Globus pallidus (tissue), 1 donor: ENCODE results near the gene FN1.
A peak's percentile ranks its signal among the peaks of the same experiment; 100 is the strongest.

Experiments used
- DNase-seq: peaks from one replicate; pipeline ENCODE4 v3.0.0-alpha.2; 2015; ENCODE audit warnings: low spot score

The FN1 gene

DNA sequence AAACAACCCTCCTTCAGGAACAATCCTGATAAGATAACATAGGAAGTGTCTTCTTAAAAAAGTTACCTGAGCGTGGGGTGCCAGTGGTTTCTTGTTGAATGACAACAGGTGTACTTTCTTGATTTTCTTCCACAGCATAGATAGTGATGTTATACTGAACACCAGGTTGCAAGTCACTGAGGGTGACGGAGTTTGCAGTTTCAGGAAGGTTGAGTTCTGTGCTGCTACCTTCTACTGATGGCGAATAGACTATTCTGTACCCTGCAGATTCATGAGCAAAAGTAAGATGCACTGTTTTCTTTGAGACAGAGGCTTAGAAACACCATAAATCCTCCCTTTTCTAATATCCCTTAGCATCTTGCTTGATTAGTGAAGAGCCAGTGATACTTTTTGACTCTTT is 28.8 kb downstream of the FN1 start:
- DNase-seq: no peak

DNA sequence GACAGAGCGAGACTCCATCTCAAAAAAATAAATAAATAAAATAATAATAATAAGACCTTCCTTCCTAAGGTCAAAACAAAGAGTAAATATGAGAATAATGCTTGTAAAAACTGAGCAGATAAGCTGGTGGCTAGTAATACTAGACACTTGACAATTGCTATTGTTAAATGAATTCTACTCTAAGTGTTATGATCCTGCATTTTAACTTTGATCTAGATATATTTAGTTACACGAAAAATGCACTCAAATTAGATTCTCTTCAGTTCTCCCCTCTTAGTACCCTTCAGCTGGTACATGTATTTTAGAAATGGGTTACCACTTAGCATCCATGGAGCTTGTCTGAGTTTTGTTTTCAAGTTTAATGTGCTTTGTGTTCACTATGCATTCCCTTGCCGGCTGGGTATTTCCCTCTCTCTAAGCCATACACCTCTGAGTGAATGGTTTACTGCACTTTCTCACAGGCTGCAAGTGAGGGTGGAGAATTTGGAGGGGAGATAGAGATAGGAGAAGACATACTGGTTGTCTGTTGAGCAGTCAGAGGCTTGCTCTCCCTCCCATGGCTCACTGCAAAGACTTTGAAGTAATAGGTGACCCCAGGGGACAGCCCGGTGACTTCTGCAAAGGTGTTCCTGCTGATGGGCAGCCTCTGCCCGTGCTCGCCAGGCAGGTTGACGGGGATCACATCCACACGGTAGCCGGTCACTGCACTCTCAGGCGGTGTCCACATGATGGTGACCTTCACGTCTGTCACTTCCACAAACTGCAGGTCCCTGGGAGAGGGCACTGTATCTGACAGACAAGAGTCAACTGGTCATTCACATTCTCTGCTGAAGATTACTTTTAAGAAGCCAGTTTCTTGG is 29.9 kb downstream of the FN1 start:
- no peak for DNase-seq

DNA sequence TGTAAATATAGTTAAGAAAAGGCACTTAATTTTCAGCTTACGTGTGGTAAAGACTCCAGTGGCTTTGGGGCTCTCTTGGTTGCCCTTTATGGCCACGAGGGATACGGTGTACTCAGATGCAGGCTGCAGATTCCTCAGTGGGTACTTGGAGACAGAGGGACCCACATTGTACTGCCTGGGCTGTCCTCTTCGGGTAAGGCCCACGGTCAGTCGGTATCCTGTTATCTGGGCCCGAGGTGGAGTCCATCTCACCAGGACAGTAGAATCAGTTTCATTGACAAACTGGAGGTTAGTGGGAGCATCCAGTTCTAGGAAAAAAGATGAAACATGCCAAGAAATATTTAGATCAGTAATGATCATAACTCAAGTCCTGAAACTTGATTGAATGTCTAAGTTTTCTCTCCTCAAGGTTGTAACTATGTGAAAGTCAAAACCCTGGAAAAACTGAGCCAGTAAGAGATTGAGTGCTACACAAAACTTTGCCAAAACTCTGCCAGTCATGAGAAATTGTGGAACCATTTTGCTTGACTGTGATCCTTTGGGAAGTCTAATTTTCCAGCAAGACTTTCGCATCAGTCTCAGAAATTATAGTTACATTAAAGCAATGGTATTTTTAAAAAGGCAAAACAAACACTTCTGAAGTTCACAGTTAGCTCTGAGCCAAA is 31.4 kb downstream of the FN1 start:
- DNase-seq: no peak

DNA sequence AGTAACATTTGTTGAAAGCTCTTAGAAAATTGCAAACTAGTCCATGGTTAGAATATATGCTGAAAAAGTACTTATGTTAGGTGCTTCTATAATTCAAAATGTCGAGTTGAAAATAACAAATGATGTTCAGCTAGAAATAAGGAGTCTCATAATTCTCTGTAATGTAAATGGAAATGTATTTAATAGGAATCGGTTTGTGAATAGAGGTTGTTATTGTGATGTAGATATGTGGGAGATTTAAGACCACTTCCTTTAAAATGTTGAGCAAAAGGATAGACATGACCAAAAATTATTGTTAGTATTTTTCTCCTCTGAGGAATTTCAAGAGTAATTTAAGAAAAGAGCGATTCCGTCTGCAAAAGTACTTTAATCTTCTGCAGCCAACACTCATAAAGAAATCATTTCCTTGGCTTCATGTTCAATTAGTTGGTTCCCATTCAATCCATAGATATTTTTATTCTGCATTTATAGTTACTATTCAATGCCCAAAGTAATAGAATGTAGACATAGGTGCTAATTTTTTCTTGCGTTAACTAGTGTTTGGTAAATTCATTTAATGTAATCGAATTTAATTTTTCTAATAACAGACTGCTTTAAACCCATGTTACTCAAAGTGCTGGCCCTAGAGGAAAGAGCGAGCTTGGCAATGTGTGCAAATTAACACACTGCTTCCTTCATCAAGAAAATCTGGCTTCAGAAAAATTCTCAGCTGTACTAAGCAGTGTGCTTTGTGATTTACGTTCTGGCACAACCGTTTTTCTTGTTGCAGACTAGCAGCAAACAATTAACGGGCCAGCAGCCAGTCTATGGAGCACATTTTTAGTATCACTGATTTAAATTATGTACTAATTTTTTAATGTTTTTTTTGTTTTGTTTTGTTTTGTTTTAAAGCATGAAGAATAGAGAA is 32.2 kb downstream of the FN1 start:
- DNase-seq: no peak

DNA sequence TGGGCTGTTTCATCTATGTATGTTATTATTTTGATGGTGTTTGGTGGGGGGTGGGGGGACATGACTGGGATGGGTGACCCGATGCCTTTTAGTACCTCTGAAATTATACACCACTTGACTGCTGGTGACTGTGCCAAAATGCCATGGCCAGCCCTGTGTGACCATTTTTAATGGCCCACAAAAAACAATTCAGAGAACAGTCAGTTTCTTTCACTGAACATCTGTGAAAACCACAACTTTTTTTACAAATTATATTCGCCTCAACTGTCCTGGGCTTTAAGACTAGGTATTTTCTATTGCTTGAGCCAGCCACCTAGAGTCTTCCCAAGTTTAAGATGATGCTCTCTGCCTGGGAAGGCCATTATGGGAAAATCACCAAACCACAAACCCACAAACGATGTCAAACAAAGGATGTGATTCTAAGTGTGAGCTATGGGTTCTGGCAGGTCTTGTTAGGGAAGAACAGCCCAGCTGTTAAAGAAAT is 33.9 kb downstream of the FN1 start:
- DNase-seq: no peak

DNA sequence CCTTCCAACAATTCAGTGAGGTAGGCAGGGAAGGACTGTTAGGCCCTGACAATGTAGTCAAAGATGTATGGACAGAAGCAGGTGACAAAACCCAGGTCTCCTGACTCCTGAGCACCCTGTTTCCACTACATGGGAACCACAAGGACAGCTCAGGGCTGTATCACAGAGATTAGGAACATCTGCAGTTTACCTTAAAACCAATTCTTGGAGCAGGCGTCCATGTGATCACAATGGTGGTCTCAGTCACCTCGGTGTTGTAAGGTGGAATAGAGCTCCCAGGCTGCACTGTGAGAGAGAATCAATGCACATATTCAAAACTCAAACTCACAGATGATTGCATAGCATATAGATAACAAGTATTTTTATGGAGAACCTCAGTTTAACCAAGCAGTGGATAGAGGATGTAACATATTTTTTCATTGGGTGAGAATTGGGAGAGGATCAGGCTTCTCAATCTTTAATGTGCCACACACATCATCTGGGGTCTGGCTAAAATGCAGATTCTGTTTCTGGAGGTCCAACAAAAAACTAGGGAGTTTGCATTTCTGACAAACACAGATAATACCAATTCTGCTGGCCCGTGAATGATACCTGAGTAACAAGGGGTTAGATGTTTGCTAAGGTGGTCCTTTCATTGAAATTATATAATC is 36.7 kb downstream of the FN1 start:
- no peak for DNase-seq

DNA sequence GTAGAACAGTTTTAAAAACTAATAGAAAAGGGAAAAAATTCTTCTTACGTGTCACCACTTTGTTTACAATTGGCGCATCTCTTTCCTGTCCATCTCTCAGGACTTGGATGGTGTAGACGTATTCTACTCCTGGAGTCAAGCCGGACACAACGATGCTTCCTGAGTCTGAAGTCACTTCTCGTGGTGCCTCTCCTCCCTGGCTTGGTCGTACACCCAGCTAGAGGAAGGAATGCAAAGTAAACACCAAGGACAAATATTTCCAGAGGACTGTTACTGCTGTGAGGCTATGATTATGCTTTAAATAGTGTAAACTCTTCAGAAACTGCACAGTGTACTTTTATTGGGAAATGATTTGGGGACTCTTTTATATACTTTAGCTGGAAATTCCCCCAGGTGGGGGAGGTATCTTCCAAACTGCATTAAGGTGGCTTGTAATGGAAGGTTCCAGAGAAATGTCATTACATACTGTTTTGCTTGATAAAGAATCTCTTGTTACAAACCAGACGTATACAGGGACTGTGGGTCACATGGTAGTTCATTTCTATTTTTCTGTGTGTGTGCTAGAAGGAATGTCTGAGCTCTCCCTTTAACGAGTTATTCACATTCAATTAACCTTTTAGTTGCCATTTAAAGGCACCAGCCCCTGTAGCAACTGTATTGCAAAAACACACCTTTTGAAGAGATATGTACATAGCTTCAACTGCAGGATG is 38.1 kb downstream of the FN1 start:
- DNase-seq: no peak

DNA sequence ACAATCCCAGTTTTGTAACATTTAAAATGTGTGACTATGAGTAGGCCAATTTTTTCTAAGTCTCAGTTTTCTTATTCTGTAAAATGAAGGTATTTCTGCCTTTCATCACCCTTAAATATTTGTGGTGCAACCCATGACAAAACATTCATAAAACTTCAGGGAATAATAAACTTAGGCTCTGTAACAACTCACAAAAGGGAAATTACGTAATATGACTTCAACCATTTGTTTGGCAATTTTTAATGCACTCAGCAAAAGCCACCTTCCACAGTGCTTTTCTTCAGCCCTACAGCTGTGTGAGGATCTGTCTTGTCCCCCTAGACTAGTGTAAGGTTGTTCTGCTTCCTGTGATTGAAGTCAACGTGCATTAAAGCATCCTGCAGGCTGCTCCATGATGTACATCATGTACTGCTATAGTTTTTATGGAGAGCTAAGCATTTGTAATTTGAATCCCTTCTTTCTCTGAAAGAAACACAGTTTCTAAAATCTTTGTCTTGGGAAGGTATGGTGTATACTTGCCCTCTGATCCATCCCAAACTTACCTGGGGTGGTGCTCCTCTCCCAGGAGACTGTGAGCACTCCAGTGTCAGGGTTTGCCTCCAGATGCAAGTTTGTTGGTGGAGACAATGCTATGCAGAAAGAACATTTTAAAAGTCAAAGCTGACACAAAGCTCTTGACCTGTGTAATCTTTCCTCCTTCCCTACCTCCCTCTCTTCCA is 39.1 kb downstream of the FN1 start:
- no peak for DNase-seq

DNA sequence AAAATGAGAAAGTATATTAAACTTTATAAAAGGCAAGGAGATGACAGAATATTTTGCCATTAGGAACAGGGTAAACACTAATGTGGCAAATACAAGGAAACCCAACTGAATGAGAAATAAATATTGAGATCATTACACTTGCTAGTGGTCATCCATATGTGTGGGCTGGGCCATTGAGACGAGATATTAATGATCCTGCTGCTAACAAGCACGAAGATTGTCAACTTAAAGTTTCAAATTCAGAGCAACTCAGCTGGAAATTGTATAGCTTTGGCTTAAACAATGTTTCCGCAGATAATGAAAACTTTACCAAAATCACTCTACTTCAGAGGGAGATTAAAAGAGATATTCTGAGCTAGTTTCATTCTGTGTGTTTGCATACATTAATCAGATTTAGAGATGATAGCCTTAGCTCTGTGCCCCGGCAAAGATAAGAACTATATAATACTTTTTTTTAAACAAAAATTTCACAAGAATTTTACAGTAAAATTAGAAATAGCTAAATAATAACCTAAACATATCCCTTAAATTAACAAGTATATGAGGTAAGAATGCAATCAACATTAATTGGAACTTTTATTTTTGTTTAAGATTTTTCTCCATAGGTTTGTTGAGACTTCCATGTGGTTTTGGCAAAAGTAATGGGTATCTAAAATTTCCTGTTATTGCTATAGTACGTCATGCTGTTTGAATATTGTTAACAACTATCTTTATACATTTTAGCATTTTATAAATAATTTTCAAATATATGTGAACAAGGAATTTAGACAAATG is 40.0 kb downstream of the FN1 start:
- DNase-seq: no peak

DNA sequence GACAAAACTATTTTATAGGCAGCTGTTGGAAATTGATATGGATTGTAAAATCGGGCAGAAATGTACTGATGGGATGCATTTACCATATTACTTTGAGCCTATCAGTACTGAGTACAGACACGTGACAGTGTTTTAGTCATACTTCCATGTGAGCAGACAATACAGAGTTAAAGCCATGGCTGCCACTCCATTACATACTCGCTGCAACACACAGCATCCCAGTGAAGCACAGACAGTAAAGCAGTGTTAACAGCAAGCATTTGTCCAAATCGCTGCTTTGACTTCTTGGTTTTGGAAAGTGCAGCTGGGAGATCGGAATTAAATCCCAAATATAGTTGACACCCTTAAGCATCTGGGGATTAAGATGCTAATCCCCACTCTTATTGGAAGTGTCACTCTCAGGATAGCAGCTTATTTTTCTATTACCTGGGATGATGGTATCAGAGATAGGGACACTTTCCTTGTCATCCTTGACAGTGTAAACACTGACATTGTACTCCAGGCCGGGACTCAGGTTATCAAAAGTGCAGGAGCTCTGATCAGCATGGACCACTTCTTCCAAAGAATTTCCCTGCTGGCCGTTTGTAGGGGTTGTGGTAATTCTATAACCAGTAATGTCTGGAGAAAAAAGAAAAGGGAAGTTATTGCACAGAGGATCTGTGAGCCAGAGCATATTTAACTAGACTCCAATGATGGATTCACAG is 41.6 kb downstream of the FN1 start:
- DNase-seq: peak; percentile 11

DNA sequence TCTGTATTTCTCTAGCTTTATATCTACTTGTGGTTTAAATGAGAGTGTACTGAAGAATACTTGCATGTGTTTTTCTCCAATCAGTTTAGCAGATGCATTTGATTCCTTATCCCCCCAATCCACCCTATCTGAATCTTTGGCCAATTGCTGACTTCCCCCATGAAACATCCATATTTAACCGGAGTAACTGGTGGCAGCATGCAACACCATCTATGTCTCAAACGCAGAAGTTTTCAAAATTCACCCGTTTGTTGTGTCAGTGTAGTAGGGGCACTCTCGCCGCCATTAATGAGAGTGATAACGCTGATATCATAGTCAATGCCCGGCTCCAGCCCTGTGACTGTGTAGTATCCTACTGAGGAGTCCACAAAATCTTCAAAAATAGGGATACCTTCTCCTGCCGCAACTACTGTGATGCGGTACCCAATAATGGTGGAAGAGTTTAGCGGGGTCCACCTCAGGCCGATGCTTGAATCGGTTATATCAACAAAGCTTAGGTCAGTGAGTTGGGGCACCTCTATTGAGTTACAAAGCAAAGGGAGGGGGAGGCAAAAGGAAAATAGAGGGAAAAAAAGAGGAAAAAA is 43.1 kb downstream of the FN1 start:
- no peak for DNase-seq

DNA sequence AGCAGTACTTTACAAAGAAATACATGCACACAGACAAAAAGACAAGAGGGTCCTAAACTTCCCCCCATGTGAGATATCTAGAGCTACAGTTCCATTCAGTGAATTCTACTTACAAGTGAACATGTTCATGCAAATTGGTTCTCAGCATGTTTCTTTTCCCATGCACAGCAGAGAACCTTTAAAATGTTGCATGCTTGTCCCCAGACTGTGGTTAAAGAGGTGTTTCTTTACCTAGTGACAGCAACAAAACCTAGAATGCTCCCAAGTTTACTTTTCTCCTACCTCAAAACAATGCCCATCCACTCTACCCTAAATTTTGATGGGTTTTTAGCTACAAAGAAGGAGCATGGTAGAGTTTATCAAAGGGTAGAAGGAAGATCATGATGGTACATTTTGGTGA is 43.7 kb downstream of the FN1 start:
- no peak for DNase-seq

DNA sequence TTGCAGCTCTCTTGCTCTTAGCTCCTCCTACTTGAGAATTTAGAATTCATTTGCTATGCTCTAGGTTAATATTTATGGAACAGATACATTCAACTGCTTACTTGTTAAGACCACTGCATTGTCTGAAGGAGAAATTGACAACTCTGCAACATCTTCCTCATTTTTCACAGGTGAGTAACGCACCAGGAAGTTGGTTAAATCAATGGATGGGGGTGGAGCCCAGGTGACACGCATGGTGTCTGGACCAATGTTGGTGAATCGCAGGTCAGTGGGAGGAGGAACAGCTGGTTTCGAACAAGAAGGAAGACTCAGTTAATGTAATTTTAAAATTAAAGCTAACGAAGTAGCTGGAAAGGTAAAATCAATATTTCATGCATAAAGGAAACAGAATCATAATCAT is 44.3 kb downstream of the FN1 start:
- no peak for DNase-seq

DNA sequence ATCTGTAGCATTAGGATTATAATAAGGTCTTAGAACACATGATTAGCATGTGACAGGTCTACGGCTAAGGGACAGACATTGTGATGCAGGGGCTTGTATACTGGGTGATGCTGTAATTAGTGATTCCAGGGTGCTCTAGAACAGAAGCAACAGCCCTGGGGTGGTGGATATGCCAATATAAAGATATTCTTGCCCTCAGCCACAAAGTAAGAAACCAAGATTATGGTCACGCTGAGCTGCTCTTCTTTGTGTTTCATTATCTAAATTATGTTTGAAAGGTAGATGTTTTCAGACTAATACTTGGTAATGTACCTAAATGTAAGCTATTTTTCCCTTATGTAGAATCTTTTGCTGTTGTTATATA is 45.3 kb downstream of the FN1 start:
- DNase-seq: no peak

DNA sequence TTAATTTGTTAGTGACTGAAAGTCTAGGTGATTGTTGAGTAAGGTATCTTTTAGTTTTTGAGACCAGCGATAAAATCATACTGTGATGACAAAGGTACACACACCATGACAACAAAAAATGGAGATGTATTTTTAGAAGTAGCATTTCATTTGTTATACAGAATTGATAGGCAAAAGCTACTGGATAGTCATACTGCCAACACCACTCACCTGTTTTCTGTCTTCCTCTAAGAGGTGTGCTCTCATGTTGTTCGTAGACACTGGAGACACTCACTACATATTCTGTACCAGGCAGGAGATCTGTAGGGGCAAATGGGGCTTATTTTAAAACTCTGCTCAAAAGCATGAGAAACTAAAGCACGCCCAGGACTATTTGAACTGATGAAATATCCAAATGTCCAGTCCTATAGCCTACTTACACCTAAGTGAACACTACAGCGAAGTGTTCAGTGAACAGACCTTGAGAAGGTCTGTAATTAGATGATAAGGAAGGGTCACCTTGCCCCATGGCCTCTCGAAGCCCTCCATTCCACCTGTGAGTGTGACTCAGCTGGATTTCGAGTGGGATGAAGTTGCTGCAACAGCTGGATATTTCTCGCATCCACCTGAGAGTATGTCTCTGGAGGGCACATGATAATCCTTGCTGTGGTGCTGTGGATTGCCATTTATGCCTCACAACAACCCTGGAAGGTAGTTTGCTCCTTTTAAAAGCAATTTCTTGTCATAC is 47.7 kb downstream of the FN1 start:
- DNase-seq: no peak

DNA sequence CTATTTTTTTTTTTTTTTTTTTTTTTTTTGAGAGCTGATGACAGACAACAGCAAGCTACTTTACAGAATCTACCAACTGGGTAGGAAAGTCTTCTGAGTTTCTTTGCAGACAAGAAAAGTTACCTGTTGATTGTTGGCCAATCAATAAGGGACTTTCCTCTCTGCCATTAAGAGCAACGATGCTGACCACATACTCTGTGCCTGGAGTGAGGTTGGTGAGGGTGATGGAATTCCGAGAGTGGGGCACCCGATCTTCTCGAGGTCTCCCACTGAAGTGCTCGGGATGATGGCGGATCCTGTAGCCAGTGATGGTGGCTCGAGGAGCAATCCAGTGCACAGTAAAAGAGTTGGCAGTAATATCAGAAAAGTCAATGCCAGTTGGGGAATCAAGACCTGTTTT is 49.3 kb downstream of the FN1 start:
- no peak for DNase-seq

DNA sequence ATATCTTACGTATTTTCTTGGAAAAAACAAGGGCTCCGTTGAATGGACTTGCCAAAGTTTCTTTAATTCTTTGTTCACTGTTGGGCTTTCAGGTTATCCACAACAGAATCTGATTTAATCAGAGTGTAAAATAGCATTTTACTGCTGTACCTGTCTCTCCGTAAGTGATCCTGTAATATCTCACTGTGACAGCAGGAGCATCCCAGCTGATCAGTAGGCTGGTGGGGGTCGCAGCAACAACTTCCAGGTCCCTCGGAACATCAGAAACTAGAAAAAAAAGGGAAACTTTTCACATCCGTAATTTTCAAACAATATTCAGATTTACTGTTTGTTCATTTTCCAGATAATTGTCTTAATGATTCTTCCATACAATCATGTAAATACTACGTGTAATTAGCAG is 51.2 kb downstream of the FN1 start:
- no peak for DNase-seq

DNA sequence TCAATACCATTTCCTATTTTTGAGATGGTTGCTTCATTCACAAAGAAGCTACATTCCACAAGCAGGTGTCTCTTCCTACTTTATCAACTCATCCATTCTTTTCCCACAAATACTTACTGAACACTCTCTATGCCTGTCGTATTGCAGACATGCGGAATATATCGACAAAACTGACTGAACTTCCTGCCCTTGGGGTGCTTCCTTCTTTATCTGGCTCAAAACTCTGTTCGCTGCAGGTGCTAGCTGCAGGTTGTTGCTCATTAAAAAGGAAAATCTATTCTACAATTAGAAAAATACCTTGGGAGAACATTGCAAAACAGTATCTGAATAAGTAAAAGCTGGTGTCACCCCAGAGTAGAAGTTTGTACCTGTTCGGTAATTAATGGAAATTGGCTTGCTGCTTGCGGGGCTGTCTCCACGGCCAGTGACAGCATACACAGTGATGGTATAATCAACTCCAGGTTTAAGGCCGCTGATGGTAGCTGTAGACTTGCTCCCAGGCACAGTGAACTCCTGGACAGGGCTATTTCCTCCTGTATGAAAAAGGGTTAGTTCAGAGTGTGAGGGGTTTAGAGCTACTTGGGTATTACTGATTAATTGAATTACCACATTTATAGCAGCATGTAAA is 52.1 kb downstream of the FN1 start:
- no peak for DNase-seq
